Activated CD4-positive, alpha-beta T cell treated with anti-CD3 and anti-CD28 coated beads, Interleukin-2, amount 10 ng/mL, durations not matched to agents 7 days and 5 days (primary cell): Measurements from ENCODE around the gene ROBO2. TPM values are rescaled to one million over a fixed set of nuclear protein-coding genes. Genes with fewer than 3 reads are reported as not detected.

ENCODE experiments used
- CTCF ChIA-PET: fragments of 350-600 bp; sonication (Branson Sonifier 250); formaldehyde crosslinking; loops from one replicate; lab custom pipeline; 2021; ENCODE audit warnings: antibody characterized with exemption; lab: Charles Lee
- POLR2A ChIA-PET: fragments of 350-600 bp; sonication (Branson Sonifier 250); formaldehyde crosslinking; loops from one replicate; lab custom pipeline; 2021; ENCODE audit warnings: antibody characterized with exemption; lab: Charles Lee
- DNase-seq: peaks from one replicate; pipeline ENCODE4 v3.0.0-alpha.2; 2020
- H3K27ac Mint-ChIP-seq: one replicate; pipeline ENCODE4 v1.8.0; 2021; ENCODE audit warnings: mild to moderate bottlenecking, moderate library complexity, mixed read lengths
- H3K27me3 Mint-ChIP-seq: one replicate; pipeline ENCODE4 v1.8.0; 2021; ENCODE audit warnings: mixed read lengths
- H3K36me3 Mint-ChIP-seq: one replicate; pipeline ENCODE4 v1.8.0; 2021; ENCODE audit warnings: low read depth, mixed read lengths
- H3K4me1 Mint-ChIP-seq: one replicate; pipeline ENCODE4 v1.8.0; 2021; ENCODE audit warnings: mixed read lengths
- H3K4me3 Mint-ChIP-seq: one replicate; pipeline ENCODE4 v1.8.0; 2021; ENCODE audit warnings: mild to moderate bottlenecking, moderate library complexity, mixed read lengths
- H3K9me3 Mint-ChIP-seq: one replicate; pipeline ENCODE4 v1.8.0; 2021; ENCODE audit warnings: mixed read lengths
- total RNA-seq, 2 experiments: library from RNA; stranded (reverse); gene quantifications; one replicate each; pipeline ENCODE4 v1.2.3, GENCODE V29; 2021

ROBO2 gene
- total RNA-seq, 2 experiments from 2014 or later = not detected

DNA sequence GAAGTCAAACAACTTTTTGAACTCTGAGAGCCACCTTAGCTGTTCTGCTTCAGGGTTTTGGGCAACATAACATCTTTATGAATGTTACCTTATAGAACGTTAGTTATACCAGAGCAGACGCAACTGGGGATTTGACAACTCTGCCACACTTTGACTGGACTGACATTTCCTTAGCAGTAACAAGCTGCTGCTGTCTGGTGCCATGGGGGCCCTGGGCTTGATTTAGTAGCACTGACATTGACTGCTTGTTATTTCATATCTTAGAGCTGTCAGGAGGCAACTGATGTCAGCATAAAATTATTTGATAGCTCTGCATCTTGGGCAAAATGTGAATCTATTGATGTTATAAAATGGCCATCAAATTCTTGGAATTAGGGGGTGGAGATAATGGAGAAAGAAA is 285.4 kb downstream of the ROBO2 start:
- CTCF ChIA-PET = interaction anchor here (0.6 kb wide), 1 partner anchor 18 kb away, joined by 3 read pairs; no protein-coding TSS in a partner anchor
- H3K27me3 Mint-ChIP-seq = no peaks in the 10 kb centered on the region
- POLR2A ChIA-PET = no interaction called here
- no peaks in the 10 kb centered on the region for H3K4me1 Mint-ChIP-seq
- no peak for DNase-seq
- H3K27ac Mint-ChIP-seq = no peak overlapping the region
- no peaks in the 10 kb centered on the region for H3K9me3 Mint-ChIP-seq
- no peaks in the 10 kb centered on the region for H3K36me3 Mint-ChIP-seq
- no peak overlapping the region for H3K4me3 Mint-ChIP-seq

GRCh38 chr3:77325702-77326101 is 285.8 kb downstream of the ROBO2 start:
- CTCF ChIA-PET = interaction anchor here (0.6 kb wide), 1 partner anchor 18 kb away, joined by 3 read pairs; no protein-coding TSS in a partner anchor
- H3K4me3 Mint-ChIP-seq = no peak overlapping the region

GRCh38 chr3:77326586-77326985 is 286.7 kb downstream of the ROBO2 start:
- Mint-ChIP-seq H3K27ac (no peak overlapping the region), H3K9me3 (no peaks in the 10 kb centered on the region), H3K36me3 (no peaks in the 10 kb centered on the region), H3K4me1 (no peaks in the 10 kb centered on the region), H3K27me3 (no peaks in the 10 kb centered on the region), H3K4me3 (no peak overlapping the region)
- ChIA-PET POLR2A (no interaction called here), CTCF (no interaction called here)
- DNase-seq = no peak

More at GRCh38 chr3:77325702-77326101, 285.8 kb downstream of the ROBO2 start:
- DNase-seq = no peak
- H3K27ac Mint-ChIP-seq = no peak overlapping the region
- POLR2A ChIA-PET = no interaction called here
- no peaks in the 10 kb centered on the region for H3K36me3 Mint-ChIP-seq
- no peaks in the 10 kb centered on the region for H3K27me3 Mint-ChIP-seq
- no peaks in the 10 kb centered on the region for H3K9me3 Mint-ChIP-seq
- H3K4me1 Mint-ChIP-seq = no peaks in the 10 kb centered on the region

DNA sequence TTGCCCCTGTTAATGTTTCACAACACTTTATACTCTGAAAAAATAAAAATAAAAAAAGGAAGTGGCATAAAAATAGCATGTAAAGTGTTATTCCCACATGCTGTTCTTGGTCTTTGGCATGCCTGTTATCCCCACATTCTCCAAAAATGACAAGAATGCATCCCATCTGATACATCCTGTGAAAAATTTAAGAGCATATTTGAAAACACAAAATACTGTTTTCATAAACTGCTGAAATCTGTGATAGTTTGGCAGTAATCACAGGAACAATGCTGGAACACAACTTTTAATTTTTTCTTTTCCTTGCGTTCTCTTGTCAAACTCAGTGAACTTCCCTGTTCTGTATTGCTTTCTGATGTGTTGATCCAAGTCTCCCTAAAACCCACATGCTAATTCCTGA is 288.8 kb downstream of the ROBO2 start:
- ChIA-PET POLR2A (no interaction called here), CTCF (no interaction called here)
- Mint-ChIP-seq H3K36me3 (no peaks in the 10 kb centered on the region), H3K4me1 (no peaks in the 10 kb centered on the region), H3K4me3 (no peak overlapping the region), H3K27me3 (no peaks in the 10 kb centered on the region), H3K9me3 (peaks cover 2% of the 10 kb centered on the region), H3K27ac (no peak overlapping the region)
- no peak for DNase-seq

- Mint-ChIP-seq H3K27me3 (no peaks in the 10 kb centered on the region), H3K4me3 (no peak overlapping the region), H3K36me3 (no peaks in the 10 kb centered on the region), H3K9me3 (peaks cover 2% of the 10 kb centered on the region), H3K27ac (no peak overlapping the region), H3K4me1 (no peaks in the 10 kb centered on the region)
- CTCF ChIA-PET = no interaction called here
- POLR2A ChIA-PET = no interaction called here
- DNase-seq = no peak
Measured at GRCh38 chr3:77329116-77329515, 289.2 kb downstream of the ROBO2 start.

DNA sequence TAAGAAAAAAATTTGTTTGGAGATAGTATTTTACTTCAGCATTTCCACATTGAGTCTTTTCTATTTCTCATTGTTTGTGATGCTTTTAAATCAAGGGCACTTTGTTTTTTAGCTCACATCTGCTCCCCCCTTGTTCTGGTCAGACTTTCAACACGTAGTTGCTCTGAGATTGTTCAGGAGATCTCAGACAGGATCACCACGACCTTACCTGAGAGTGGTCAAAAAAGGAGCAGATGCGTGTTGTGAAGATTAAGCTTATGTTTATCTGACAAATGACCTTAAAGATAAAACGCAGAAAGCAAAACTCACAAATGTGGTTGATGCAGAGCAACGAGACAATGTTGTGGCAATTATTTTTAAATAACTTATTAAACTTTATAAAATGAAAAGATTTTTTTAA is 298.3 kb downstream of the ROBO2 start:
- Mint-ChIP-seq H3K9me3 (peaks cover 2% of the 10 kb centered on the region), H3K4me1 (no peaks in the 10 kb centered on the region), H3K4me3 (no peak overlapping the region), H3K27me3 (no peaks in the 10 kb centered on the region), H3K36me3 (no peaks in the 10 kb centered on the region), H3K27ac (no peak overlapping the region)
- ChIA-PET CTCF (no interaction called here), POLR2A (no interaction called here)
- DNase-seq = no peak

- POLR2A ChIA-PET = no interaction called here
- Mint-ChIP-seq H3K36me3 (no peaks in the 10 kb centered on the region), H3K4me3 (no peak overlapping the region), H3K4me1 (no peaks in the 10 kb centered on the region), H3K9me3 (peaks cover 5% of the 10 kb centered on the region), H3K27ac (no peak overlapping the region), H3K27me3 (no peaks in the 10 kb centered on the region)
- DNase-seq = no peak
- CTCF ChIA-PET = no interaction called here
Measured at GRCh38 chr3:77342027-77342426, 302.1 kb downstream of the ROBO2 start.

DNA sequence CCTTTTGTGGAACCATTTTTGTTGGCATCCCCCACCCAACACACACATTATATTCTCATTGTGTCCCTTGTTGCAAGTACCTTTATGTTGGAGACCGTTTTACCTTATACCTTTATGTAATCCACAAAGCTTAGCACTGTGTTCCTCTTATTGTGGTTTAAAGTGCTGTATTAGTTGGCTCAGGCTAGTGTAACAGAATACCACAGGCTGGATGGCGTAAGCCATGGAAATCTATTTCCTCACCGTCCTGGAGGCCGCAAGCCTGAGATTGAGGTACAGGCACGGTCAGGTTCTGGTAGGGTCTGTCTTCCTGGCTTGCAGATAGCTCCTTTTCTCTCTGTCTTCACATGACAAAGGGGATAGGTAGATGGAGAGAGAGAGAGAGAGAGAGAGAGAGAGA is 302.8 kb downstream of the ROBO2 start:
- Mint-ChIP-seq H3K27me3 (no peaks in the 10 kb centered on the region), H3K27ac (no peak overlapping the region), H3K4me1 (no peaks in the 10 kb centered on the region), H3K4me3 (no peak overlapping the region), H3K9me3 (peaks cover 5% of the 10 kb centered on the region), H3K36me3 (no peaks in the 10 kb centered on the region)
- POLR2A ChIA-PET = no interaction called here
- DNase-seq = no peak
- CTCF ChIA-PET = no interaction called here

GRCh38 chr3:77345009-77345408 is 305.1 kb downstream of the ROBO2 start:
- POLR2A ChIA-PET = no interaction called here
- no peak overlapping the region for H3K4me3 Mint-ChIP-seq
- H3K36me3 Mint-ChIP-seq = no peaks in the 10 kb centered on the region
- no peaks in the 10 kb centered on the region for H3K27me3 Mint-ChIP-seq
- DNase-seq = no peak
- H3K9me3 Mint-ChIP-seq = peaks cover 5% of the 10 kb centered on the region
- no peak overlapping the region for H3K27ac Mint-ChIP-seq
- H3K4me1 Mint-ChIP-seq = no peaks in the 10 kb centered on the region
- CTCF ChIA-PET = no interaction called here

DNA sequence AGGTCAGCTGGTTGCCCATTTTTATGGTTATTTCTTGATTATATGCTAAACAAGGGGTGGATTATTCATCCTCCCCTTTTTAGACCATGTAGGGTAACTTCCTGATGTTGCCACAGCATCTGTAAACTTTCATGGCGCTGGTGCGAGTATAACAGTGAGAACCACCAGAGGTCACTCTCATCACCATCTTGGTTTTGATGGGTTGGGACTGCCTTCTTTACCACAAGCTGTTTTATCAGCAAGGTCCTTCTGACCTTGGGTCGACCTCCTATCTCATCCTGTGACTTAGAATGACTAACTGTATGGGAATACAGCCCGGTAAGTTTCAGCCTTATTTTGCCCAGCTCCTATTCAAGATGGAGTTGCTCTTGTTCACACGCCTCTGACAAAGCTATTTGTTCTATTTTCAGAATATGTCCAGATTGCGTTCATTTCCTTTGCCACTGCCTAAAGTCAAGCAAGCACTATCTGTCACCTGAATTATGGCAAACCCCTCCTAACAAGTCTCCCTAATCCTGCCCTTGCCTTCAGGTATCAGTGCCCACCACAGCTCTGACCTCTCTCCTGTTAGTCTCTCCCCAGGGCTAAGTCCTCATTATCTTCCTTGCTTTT is 308.5 kb downstream of the ROBO2 start:
- POLR2A ChIA-PET = no interaction called here
- CTCF ChIA-PET = no interaction called here
- no peak overlapping the region for H3K4me3 Mint-ChIP-seq

GRCh38 chr3:77354958-77355357 is 315.1 kb downstream of the ROBO2 start:
- Mint-ChIP-seq H3K4me1 (no peaks in the 10 kb centered on the region), H3K9me3 (no peaks in the 10 kb centered on the region), H3K36me3 (no peaks in the 10 kb centered on the region), H3K4me3 (no peak overlapping the region), H3K27me3 (no peaks in the 10 kb centered on the region), H3K27ac (no peak overlapping the region)
- POLR2A ChIA-PET = no interaction called here
- CTCF ChIA-PET = no interaction called here
- no peak for DNase-seq

More for the DNA sequence above, 308.5 kb downstream of the ROBO2 start:
- no peaks in the 10 kb centered on the region for H3K36me3 Mint-ChIP-seq
- no peaks in the 10 kb centered on the region for H3K27me3 Mint-ChIP-seq
- no peak overlapping the region for H3K27ac Mint-ChIP-seq
- peaks cover 3% of the 10 kb centered on the region for H3K9me3 Mint-ChIP-seq
- no peaks in the 10 kb centered on the region for H3K4me1 Mint-ChIP-seq
- no peak for DNase-seq

- Mint-ChIP-seq H3K36me3 (no peaks in the 10 kb centered on the region), H3K27me3 (no peaks in the 10 kb centered on the region), H3K4me3 (no peak overlapping the region), H3K4me1 (no peaks in the 10 kb centered on the region), H3K27ac (no peak overlapping the region), H3K9me3 (peaks cover 4% of the 10 kb centered on the region)
- no peak for DNase-seq
- ChIA-PET POLR2A (no interaction called here), CTCF (no interaction called here)
Measured at GRCh38 chr3:77362936-77363335, 323.0 kb downstream of the ROBO2 start.

DNA sequence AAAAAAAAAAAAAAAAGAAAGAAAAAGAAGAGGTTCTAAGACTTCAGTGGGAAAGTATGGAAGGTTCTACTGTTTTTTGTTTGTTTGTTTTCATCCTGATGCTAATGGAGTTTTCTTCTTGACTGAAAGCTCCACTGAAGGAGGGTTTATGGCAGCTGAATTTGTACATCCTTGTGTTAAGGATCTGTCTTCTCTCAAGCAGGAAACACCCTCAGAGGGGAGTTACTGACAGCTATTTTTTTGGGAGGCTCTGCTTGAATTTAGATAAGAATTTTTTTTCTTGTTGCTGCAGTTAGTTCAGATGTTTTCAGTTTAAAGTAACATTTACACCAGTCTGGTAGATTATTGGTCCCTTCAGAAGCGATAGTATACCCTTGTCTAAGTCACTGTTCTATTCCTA is 325.3 kb downstream of the ROBO2 start:
- H3K4me1 Mint-ChIP-seq = no peaks in the 10 kb centered on the region
- no peaks in the 10 kb centered on the region for H3K27me3 Mint-ChIP-seq
- H3K36me3 Mint-ChIP-seq = no peaks in the 10 kb centered on the region
- CTCF ChIA-PET = no interaction called here
- no peak overlapping the region for H3K4me3 Mint-ChIP-seq
- H3K9me3 Mint-ChIP-seq = peaks cover 4% of the 10 kb centered on the region
- no peak for DNase-seq
- POLR2A ChIA-PET = no interaction called here
- no peak overlapping the region for H3K27ac Mint-ChIP-seq

GRCh38 chr3:77370413-77370812 is 330.5 kb downstream of the ROBO2 start:
- no peaks in the 10 kb centered on the region for H3K36me3 Mint-ChIP-seq
- no peak for DNase-seq
- H3K27me3 Mint-ChIP-seq = no peaks in the 10 kb centered on the region
- H3K4me3 Mint-ChIP-seq = no peak overlapping the region
- peaks cover 2% of the 10 kb centered on the region for H3K9me3 Mint-ChIP-seq
- no peaks in the 10 kb centered on the region for H3K4me1 Mint-ChIP-seq
- no peak overlapping the region for H3K27ac Mint-ChIP-seq
- ChIA-PET POLR2A (no interaction called here), CTCF (interaction anchor here (0.6 kb wide), 1 partner anchor 1749 kb away, joined by 4 read pairs; no protein-coding TSS in a partner anchor)
